Activated naive CD8-positive, alpha-beta T cell treated with anti-CD3 and anti-CD28 coated beads, Interleukin-2, amount 10 ng/mL, durations not matched to agents 7 days and 5 days (primary cell): ENCODE measurements around the gene ATP1A1. TPM values are rescaled to one million over a fixed set of nuclear protein-coding genes. Genes with fewer than 3 reads are reported as not detected.

ENCODE experiments used
- ATAC-seq: fragments of 150-1000 bp; cut with Tn5 transposase; one replicate; pipeline ENCODE4 v1.10.0; 2021; ENCODE audit warnings: low read depth, moderate library complexity
- POLR2A ChIA-PET: fragments of 350-600 bp; sonication (Branson Sonifier 250); formaldehyde crosslinking; loops from one replicate; lab custom pipeline; 2021; ENCODE audit warnings: antibody characterized with exemption; lab: Charles Lee
- DNase-seq: peaks from one replicate; pipeline ENCODE4 v3.0.0; 2021
- H3K27ac Mint-ChIP-seq: one replicate; pipeline ENCODE4 v1.8.0; 2022; ENCODE audit warnings: mild to moderate bottlenecking, mixed read lengths
- H3K27me3 Mint-ChIP-seq: one replicate; pipeline ENCODE4 v1.8.0; 2022; ENCODE audit warnings: mild to moderate bottlenecking, moderate library complexity, mixed read lengths
- H3K36me3 Mint-ChIP-seq: one replicate; pipeline ENCODE4 v1.8.0; 2021; ENCODE audit warnings: mild to moderate bottlenecking, mixed read lengths
- H3K4me1 Mint-ChIP-seq: one replicate; pipeline ENCODE4 v1.8.0; 2021; ENCODE audit warnings: mixed read lengths
- H3K4me3 Mint-ChIP-seq: one replicate; pipeline ENCODE4 v1.8.0; 2022; ENCODE audit warnings: mild to moderate bottlenecking, moderate library complexity, mixed read lengths
- H3K9me3 Mint-ChIP-seq: one replicate; pipeline ENCODE4 v1.8.0; 2021; ENCODE audit warnings: mixed read lengths
- total RNA-seq, 2 experiments: library from RNA; stranded (reverse); gene quantifications; one replicate each; pipeline ENCODE4 v1.2.3, GENCODE V29; 2021

The ATP1A1 gene
- total RNA-seq, 2 experiments from 2014 or later = 193 to 195 TPM

DNA sequence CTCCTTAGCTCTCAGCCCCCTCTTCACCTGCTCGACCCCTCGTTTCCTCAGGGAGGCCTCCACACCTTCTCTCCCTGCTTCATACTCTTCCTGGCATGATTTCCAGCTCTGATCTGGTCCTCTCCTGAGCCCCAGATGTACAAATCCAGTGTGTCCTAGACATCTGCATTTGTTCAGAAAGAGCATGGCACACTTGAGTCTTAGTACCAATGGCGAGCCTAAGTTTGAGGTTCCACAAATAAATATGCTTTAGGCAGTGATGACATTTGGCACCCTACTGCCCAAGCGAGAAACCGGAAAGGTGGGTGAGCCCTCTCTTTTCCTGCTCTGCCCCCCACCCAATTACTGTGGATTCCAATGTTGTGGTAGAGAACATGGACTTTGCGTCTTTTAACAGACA lies 34.0 kb downstream of the ATP1A1 start:
- DNase-seq (no peak), ATAC-seq (no peak)
- no peak overlapping the region for H3K4me3 Mint-ChIP-seq
- peaks cover 29% of the 10 kb centered on the region for H3K36me3 Mint-ChIP-seq
- peaks cover 11% of the 10 kb centered on the region for H3K4me1 Mint-ChIP-seq
- H3K9me3 Mint-ChIP-seq = no peaks in the 10 kb centered on the region
- no peaks in the 10 kb centered on the region for H3K27me3 Mint-ChIP-seq
- POLR2A ChIA-PET = interaction anchor here (1.7 kb wide), 1 partner anchor 12 kb away, joined by 4 read pairs; no protein-coding TSS in a partner anchor
- peak overlapping the region; percentile 0 for H3K27ac Mint-ChIP-seq

DNA sequence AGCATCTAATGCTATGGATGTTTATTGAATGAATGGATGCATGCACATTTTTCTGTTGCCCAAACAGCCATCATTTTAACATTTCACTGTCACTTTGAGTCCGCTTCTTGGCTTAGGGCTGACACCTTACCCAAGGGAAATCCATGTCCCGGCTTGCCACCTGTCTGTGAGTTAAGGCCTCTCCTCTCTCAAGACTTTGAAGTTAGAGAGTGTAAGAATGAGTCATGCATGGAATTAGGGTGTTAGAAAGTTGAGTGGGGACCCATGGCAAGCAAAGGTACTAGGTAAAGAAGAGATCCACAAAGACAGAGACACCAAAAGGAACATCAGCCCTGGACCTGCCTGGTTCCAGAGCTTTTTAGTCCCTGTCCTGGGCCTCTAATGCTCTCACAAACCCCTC lies 35.1 kb downstream of the ATP1A1 start:
- no peak overlapping the region for H3K27ac Mint-ChIP-seq

DNA sequence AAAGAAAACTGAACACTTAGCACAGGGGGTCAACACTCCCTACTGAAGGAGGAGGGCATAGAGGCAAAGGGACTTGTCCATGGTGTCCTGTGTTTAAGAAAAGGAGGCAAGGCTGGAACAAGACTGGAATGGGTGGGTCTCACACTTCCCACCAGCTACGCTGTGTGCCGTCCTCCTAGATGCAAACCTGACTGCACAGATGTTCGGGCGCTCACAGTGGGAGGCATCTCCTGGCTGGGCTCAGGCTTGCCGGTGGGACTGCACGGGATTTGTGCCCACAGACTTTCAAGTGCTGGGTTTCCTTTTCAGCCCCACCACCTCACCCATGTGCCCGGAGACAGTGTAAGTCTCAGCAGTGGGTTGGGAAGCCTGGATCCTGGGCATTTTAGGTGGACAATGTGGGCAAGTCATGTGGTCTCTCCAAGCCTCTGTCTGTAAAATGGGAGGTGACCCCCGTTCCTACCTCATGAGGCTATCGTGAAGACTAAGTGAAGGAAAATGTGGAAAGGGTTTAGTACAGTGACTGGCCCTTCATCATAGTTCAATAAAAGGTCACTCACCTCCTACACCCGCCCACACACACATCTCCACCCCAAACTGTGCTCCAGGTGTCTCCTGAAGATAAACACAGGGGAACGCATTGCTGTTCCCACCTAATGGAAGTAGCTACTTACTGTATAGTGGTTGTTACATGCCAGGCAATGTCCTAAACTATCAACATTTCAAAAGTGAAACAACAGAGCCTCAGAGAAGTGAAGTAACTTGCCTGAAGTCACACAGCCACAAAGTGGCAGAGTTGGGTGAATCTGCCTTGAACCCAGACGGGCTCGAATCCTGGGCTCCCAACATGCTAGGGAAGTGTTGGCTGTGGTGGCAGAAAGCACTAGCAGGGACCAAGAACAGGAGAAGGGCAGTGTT lies 36.0 kb downstream of the ATP1A1 start:
- DNase-seq = no peak
- Mint-ChIP-seq H3K36me3 (peaks cover 25% of the 10 kb centered on the region), H3K4me1 (peaks cover 9% of the 10 kb centered on the region), H3K4me3 (no peak overlapping the region), H3K9me3 (no peaks in the 10 kb centered on the region), H3K27me3 (no peaks in the 10 kb centered on the region), H3K27ac (no peak overlapping the region)
- no peak for ATAC-seq
- POLR2A ChIA-PET = no interaction called here

More for the DNA sequence above, 35.1 kb downstream of the ATP1A1 start:
- Mint-ChIP-seq H3K9me3 (no peaks in the 10 kb centered on the region), H3K4me1 (peaks cover 6% of the 10 kb centered on the region), H3K36me3 (peaks cover 24% of the 10 kb centered on the region), H3K4me3 (no peak overlapping the region), H3K27me3 (no peaks in the 10 kb centered on the region)
- ATAC-seq (no peak), DNase-seq (no peak)
- POLR2A ChIA-PET = no interaction called here

DNA sequence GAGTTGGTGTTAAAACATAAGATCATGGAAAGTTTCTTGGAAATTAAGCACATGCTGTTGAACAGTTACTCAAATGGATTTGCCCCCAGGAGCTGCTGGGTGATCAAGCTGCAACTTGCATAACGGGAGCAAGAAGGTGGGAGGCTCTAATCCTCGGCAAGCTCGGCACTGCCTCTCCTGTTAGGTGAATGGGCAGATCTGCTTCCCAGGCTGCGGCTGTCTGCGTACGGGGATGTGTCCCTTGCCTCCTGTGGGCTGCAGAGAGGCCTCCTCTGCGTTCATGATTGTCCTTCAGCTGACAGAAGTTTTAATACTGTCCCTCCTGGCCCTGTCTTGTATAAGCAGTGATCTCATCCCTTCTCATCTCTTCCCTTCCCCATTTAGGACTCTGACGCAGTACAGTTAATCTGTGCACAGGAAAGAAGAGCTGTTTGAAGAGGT lies 36.7 kb downstream of the ATP1A1 start:
- peaks cover 7% of the 10 kb centered on the region for H3K4me1 Mint-ChIP-seq
- no peak overlapping the region for H3K27ac Mint-ChIP-seq
- POLR2A ChIA-PET = no interaction called here

DNA sequence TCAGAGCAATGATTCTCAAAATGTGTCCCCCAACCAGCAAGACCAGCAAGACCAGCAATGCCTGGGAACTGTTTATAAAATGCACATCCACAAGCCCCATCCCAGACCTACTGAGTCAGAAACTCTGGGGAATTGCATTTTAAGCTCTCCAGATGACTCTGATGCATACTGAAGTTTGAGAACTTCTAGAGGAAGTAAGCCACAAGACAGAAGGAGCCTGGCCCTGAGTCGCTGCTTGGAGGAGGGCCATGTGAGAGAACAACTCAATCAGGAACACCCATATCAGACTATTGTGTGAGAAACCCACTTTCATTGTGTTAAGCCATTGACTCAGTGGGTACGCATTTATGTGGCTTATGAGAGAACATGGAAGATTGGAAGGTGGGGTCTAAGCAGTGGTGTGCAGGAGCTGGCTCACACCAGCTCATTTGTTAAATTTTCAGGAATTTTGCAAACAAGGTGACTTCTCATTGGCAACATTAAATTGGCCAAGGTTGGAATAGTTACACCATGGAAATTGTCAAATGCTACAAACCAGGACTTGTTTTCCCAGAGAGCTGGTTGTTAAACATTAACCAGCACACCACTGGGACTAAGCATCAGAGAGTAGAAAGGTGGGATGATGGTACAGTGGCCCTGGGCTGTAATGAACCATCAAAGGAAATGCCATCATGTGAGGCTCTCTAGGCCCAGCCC lies 38.9 kb downstream of the ATP1A1 start:
- DNase-seq (no peak), ATAC-seq (no peak)
- no peak overlapping the region for H3K27ac Mint-ChIP-seq
- peaks cover 13% of the 10 kb centered on the region for H3K36me3 Mint-ChIP-seq
- H3K4me3 Mint-ChIP-seq = no peak overlapping the region
- H3K9me3 Mint-ChIP-seq = no peaks in the 10 kb centered on the region
- peaks cover 25% of the 10 kb centered on the region for H3K4me1 Mint-ChIP-seq
- POLR2A ChIA-PET = interaction anchor here (1.0 kb wide), 1 partner anchor 36 kb away, joined by 3 read pairs; no protein-coding TSS in a partner anchor
- no peaks in the 10 kb centered on the region for H3K27me3 Mint-ChIP-seq

More for the DNA sequence above, 36.7 kb downstream of the ATP1A1 start:
- Mint-ChIP-seq H3K4me3 (no peak overlapping the region), H3K27me3 (no peaks in the 10 kb centered on the region), H3K36me3 (peaks cover 23% of the 10 kb centered on the region), H3K9me3 (no peaks in the 10 kb centered on the region)
- DNase-seq = no peak
- ATAC-seq = no peak

DNA sequence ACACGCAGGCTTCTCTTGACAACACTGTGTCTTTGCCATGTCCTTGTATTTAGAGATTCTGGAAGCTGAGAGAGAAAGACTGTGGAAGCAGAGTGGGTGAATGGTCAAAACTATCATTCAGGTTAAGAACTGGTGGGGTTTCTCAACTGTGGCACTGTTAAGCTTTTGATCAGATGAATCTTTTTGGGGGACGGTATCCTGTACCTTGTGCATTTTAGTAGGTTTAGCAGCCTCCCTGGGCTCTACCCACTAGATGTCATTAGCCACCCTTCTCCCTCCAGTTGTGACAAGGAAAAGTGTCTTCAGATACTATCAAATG lies 39.4 kb downstream of the ATP1A1 start:
- H3K27ac Mint-ChIP-seq = no peak overlapping the region
- DNase-seq (no peak), ATAC-seq (no peak)
- H3K4me3 Mint-ChIP-seq = no peak overlapping the region
- peaks cover 11% of the 10 kb centered on the region for H3K36me3 Mint-ChIP-seq
- no peaks in the 10 kb centered on the region for H3K27me3 Mint-ChIP-seq
- H3K4me1 Mint-ChIP-seq = peaks cover 28% of the 10 kb centered on the region
- POLR2A ChIA-PET = no interaction called here
- no peaks in the 10 kb centered on the region for H3K9me3 Mint-ChIP-seq

DNA sequence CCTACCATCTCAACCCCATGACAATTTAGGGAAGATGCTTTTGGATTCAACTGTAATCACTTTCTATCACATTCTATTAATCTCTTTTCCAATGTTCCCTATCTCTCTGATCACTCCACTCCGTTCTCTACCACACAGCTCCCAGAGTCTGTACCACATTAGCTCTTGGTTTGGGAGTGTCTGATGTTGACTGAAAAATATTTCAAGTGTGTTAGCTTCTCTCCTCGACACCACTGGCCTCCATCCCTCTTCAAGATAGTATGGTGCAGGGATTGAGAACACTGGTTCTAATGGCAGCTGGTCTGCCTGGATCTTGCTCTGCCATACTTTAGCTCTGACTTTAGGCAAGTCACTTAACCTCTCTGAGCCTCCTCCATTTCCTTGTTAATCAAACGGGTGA lies 39.9 kb downstream of the ATP1A1 start:
- Mint-ChIP-seq H3K36me3 (peaks cover 8% of the 10 kb centered on the region), H3K27me3 (no peaks in the 10 kb centered on the region), H3K9me3 (no peaks in the 10 kb centered on the region), H3K4me1 (peaks cover 32% of the 10 kb centered on the region), H3K27ac (no peak overlapping the region), H3K4me3 (no peak overlapping the region)
- ATAC-seq (no peak), DNase-seq (no peak)
- POLR2A ChIA-PET = no interaction called here

DNA sequence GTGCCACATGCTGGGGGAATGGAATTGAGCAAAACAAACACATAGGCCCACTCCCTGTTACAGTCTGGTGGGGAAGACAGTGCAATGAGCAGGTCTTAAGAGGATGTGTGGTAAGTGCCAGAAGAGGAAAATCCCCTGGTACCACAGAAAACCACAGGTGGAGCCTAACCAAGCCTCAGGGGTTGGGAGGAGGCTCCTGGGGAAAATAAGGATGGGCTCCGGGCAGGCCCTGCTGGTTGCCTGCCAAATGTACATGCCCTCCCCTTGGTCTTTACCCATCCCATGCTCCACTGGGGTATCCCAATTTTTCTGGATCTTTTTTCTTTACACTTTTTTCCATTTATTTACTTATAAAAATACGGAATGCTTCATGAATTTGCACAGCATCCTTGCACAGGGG lies 40.4 kb downstream of the ATP1A1 start:
- H3K4me3 Mint-ChIP-seq = no peak overlapping the region
- POLR2A ChIA-PET = no interaction called here
- H3K9me3 Mint-ChIP-seq = no peaks in the 10 kb centered on the region
- H3K27ac Mint-ChIP-seq = no peak overlapping the region
- H3K4me1 Mint-ChIP-seq = peaks cover 34% of the 10 kb centered on the region
- ATAC-seq = no peak
- H3K27me3 Mint-ChIP-seq = no peaks in the 10 kb centered on the region
- no peak for DNase-seq
- peaks cover 6% of the 10 kb centered on the region for H3K36me3 Mint-ChIP-seq

DNA sequence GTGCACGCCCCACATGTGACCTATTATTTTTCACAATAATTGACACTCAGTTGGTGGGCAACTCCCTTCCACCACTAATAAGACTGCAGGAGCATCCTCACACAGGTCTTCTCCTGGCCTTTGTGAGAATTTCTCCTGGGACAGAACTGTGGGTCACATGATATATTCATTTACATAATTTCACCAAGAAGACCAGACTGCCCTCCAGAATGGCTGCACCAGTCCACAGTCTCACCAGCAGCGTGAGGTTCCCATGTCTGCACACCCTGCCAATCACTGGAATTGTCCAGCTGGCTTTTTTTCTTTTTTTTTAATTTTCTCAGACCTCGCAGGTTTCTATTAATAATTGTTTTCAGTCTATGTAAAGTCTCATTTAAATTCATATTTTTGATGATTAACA lies 41.3 kb downstream of the ATP1A1 start:
- no peak overlapping the region for H3K4me3 Mint-ChIP-seq
- POLR2A ChIA-PET = no interaction called here
- H3K27me3 Mint-ChIP-seq = no peaks in the 10 kb centered on the region
- H3K9me3 Mint-ChIP-seq = no peaks in the 10 kb centered on the region
- ATAC-seq (no peak), DNase-seq (no peak)
- peaks cover 6% of the 10 kb centered on the region for H3K36me3 Mint-ChIP-seq
- peaks cover 36% of the 10 kb centered on the region for H3K4me1 Mint-ChIP-seq
- no peak overlapping the region for H3K27ac Mint-ChIP-seq

DNA sequence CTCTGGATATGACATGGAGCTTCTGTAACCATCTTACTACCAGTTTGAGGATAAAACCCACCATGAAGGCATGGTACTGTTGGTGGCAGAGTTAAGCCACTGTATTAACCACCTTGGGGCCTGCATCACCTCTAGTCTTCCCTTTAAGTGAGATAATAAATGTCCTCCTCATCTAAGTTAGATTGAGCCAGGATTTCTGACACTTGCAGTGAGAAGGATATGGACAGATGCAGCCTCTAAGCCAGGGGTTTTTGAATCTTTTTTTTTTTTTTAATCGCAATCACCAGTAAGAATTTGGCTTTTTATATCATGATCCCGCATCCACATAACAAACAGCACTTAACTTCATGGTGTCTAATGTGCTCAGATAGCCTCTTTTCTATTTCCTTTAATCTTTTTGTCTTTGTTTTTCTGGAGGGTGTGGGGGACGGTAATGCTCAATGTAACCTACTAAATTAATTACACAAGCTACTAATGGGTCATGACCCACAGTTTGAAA lies 42.2 kb downstream of the ATP1A1 start:
- peaks cover 6% of the 10 kb centered on the region for H3K36me3 Mint-ChIP-seq
- DNase-seq (no peak), ATAC-seq (no peak)
- H3K4me3 Mint-ChIP-seq = peak overlapping the region; percentile 9
- no peaks in the 10 kb centered on the region for H3K9me3 Mint-ChIP-seq
- no peaks in the 10 kb centered on the region for H3K27me3 Mint-ChIP-seq
- H3K27ac Mint-ChIP-seq = peak overlapping the region; percentile 8
- POLR2A ChIA-PET = interaction anchor here (1.0 to 5.6 kb wide), 2 partner anchors 14 to 40 kb away, joined by 3 to 50 read pairs; partner anchors contain the start of gene ATP1A1
- peaks cover 37% of the 10 kb centered on the region for H3K4me1 Mint-ChIP-seq

DNA sequence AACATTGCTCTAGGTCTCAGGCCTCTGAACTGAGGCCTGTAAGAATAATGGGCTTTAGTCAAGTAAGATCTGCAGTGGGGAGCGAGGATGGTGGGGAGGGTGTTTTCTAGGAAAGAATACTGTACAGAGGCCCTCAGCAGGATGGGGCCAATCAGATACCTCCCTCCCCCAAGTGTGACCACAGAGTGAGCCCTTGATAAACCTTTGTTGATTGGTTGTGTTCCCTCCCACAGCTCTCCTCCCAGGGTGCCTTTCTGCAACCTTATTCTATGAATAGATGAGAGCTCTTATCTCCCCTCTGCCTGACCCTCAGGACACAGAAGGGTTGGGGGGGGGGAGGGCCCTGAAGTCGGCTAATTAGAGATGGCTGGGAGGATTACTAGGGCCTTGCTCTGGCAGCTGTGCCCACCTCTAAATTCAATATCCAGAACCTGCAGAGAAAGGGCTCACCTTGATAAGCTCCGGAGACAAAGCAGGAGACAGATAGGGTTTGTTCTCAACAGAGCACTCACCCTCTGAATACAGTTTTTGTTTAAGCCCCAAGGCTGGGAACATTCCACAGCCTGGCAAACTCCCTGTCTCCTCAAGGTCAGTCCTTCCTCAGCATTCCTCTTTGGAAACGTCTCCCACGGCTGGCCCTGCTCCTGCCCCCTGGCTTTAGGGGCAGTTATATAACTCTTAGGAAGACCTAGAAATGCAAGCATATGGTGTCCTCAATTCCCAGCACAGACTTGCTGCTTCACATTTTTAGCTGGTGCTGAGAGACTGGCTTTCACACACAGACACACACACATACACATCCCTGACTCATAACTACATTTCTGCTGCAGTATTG lies 42.9 kb downstream of the ATP1A1 start:
- ATAC-seq (peak; percentile 56), DNase-seq (no peak)
- H3K9me3 Mint-ChIP-seq = no peaks in the 10 kb centered on the region
- H3K27me3 Mint-ChIP-seq = no peaks in the 10 kb centered on the region
- POLR2A ChIA-PET = interaction anchor here (1.0 to 5.6 kb wide), 3 partner anchors 14 to 41 kb away, joined by 3 to 50 read pairs (median 12); partner anchors contain the start of gene ATP1A1
- H3K36me3 Mint-ChIP-seq = peaks cover 6% of the 10 kb centered on the region
- peaks cover 43% of the 10 kb centered on the region for H3K4me1 Mint-ChIP-seq
- H3K27ac Mint-ChIP-seq = peak overlapping the region; percentile 64
- H3K4me3 Mint-ChIP-seq = peak overlapping the region; percentile 46

DNA sequence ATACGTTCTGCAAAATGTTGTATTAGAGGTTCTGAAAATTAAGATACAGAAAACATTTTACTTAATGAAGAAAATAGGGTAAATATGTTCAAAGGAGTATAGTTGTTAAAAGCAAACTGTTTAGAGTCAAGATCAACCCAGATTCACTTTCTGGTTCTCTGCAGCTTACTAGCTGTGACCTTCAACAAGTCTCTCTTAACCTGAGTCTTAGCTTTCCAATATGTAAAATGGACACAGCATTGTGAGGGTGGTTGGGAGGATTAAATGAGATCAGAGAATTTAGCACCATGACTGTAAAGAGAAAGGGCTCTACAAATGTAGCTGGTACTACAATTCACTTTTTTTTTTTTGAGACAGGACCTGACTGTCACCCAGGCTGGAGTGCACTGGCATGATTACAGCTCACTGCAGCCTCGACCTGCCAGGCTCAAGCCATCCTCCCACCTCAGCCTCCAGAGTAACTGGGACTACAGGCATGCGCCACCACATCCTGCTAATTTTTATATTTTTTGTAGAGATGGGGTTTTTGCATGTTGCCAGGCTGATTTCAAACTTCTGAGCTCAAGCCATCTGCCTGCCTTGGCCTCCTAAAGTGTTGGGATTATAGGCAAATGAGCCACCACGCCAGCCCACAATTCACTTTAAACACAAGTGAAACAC lies 43.9 kb downstream of the ATP1A1 start:
- peaks cover 43% of the 10 kb centered on the region for H3K4me1 Mint-ChIP-seq
- peaks cover 6% of the 10 kb centered on the region for H3K36me3 Mint-ChIP-seq
- H3K9me3 Mint-ChIP-seq = no peaks in the 10 kb centered on the region
- H3K4me3 Mint-ChIP-seq = peak overlapping the region; percentile 90
- H3K27ac Mint-ChIP-seq = peak overlapping the region; percentile 86
- ATAC-seq (no peak), DNase-seq (no peak)
- no peaks in the 10 kb centered on the region for H3K27me3 Mint-ChIP-seq
- POLR2A ChIA-PET = interaction anchor here (0.9 to 5.6 kb wide), 6 partner anchors 12 to 42 kb away, joined by 3 to 50 read pairs (median 6); partner anchors contain the start of gene ATP1A1
